ENCODE results near the gene ITPK1.

Gene ITPK1

DNA sequence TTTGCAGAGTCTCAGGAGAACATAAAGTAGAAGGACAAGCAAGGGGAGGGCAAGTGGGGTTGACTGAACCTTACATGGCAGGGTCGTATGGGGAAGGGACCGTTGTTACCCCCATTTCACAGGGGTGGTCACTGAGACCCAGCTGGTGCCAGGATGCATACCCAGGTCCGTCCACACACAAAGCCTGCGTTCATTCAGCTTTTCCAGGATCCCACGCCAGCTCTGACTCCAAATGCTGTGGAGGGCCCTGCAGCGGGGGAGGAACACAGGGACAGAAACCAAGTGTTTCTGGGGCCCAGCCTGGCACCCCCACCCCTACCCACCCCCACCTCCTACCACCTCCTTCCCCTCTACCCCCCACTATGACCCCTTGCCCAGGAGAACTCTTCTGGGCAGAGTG lies 209.3 kb downstream of the ITPK1 start:
- Histone ChIP-seq H3K4me3 (ENCODE audit: low read length) (no peak overlapping the region), H4K20me1 (ENCODE audit: insufficient read depth, low read length) (no peaks in the 10 kb centered on the region), H3K27ac (ENCODE audit: low read length) (no peak overlapping the region), H3K27me3 (ENCODE audit: low read depth, low read length) (no peaks in the 10 kb centered on the region), H3K36me3 (replicated peaks; ENCODE audit: low read depth, low read length) (no peaks in the 10 kb centered on the region), H3K9ac (ENCODE audit: low read length) (no peak overlapping the region), H3K79me2 (ENCODE audit: low read length) (no peaks in the 10 kb centered on the region), H3K4me2 (ENCODE audit: low read length) (no peak overlapping the region), H3K9me3 (ENCODE audit: insufficient read depth, low read length) (no peaks in the 10 kb centered on the region), H2AFZ (ENCODE audit: low read depth, low read length) (no peak overlapping the region), H3K4me1 (ENCODE audit: low read length) (no peaks in the 10 kb centered on the region)
- TF ChIP-seq EZH2phosphoT487 (IDR thresholded peaks at IDR 0.05; ENCODE audit: low read depth): no peak
- TF ChIP-seq, protein P1, sequence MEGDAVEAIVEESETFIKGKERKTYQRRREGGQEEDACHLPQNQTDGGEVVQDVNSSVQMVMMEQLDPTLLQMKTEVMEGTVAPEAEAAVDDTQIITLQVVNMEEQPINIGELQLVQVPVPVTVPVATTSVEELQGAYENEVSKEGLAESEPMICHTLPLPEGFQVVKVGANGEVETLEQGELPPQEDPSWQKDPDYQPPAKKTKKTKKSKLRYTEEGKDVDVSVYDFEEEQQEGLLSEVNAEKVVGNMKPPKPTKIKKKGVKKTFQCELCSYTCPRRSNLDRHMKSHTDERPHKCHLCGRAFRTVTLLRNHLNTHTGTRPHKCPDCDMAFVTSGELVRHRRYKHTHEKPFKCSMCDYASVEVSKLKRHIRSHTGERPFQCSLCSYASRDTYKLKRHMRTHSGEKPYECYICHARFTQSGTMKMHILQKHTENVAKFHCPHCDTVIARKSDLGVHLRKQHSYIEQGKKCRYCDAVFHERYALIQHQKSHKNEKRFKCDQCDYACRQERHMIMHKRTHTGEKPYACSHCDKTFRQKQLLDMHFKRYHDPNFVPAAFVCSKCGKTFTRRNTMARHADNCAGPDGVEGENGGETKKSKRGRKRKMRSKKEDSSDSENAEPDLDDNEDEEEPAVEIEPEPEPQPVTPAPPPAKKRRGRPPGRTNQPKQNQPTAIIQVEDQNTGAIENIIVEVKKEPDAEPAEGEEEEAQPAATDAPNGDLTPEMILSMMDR (IDR thresholded peaks at IDR 0.05; ENCODE audit: low read depth, low read length): no peak

DNA sequence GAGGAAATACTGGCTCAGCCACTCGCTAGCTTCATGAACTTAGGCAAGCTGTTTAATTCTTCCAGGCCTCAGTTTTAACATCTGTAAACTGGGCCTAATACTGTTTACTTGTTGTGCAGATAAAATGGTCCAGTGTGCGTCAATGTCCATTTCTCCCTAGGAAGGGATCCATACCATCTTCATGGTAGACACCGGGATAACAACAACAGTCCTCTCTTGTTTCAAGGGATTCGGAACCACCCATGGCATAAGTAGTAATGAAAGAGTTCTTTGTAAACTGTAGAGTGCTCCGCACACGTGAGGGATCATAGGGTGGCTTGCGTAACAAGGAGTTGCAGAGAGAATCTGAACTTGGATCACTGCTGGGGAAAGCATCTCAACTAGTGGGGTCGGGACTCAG lies 210.1 kb downstream of the ITPK1 start:
- TF ChIP-seq, protein P1 (IDR thresholded peaks at IDR 0.05; ENCODE audit: low read depth, low read length): no peak
- no peaks in the 10 kb centered on the region for H3K9me3 ChIP-seq (ENCODE audit: insufficient read depth, low read length)
- no peak overlapping the region for H2AFZ ChIP-seq (ENCODE audit: low read depth, low read length)
- H3K36me3 ChIP-seq (replicated peaks; ENCODE audit: low read depth, low read length): no peaks in the 10 kb centered on the region
- no peaks in the 10 kb centered on the region for H3K27me3 ChIP-seq (ENCODE audit: low read depth, low read length)
- no peaks in the 10 kb centered on the region for H3K4me1 ChIP-seq (ENCODE audit: low read length)
- H3K4me3 ChIP-seq (ENCODE audit: low read length): no peak overlapping the region
- no peaks in the 10 kb centered on the region for H4K20me1 ChIP-seq (ENCODE audit: insufficient read depth, low read length)
- H3K79me2 ChIP-seq (ENCODE audit: low read length): no peaks in the 10 kb centered on the region
- no peak overlapping the region for H3K4me2 ChIP-seq (ENCODE audit: low read length)
- H3K9ac ChIP-seq (ENCODE audit: low read length): no peak overlapping the region
- no peak overlapping the region for H3K27ac ChIP-seq (ENCODE audit: low read length)

DNA sequence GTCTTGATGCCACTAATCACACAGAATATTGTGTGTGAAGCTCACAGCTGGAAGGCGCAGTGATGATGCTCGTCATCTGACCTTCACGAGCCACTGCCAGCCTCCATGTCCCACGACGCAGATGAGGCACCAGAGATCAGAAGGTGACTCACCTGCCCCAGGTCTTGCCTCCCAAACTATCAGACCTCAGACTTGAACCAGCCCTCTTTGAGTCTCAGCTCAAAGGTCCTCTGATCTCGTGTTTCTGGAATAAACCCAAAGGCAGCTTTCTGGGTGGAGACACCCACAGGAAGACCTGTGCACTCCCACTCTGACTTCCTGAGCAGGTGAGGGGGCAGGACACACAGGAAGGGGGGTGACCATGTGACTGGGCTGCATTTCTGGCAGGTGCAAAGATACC lies 212.4 kb downstream of the ITPK1 start:
- Histone ChIP-seq H3K4me1 (ENCODE audit: low read length) (no peaks in the 10 kb centered on the region), H3K27me3 (ENCODE audit: low read depth, low read length) (no peaks in the 10 kb centered on the region)

DNA sequence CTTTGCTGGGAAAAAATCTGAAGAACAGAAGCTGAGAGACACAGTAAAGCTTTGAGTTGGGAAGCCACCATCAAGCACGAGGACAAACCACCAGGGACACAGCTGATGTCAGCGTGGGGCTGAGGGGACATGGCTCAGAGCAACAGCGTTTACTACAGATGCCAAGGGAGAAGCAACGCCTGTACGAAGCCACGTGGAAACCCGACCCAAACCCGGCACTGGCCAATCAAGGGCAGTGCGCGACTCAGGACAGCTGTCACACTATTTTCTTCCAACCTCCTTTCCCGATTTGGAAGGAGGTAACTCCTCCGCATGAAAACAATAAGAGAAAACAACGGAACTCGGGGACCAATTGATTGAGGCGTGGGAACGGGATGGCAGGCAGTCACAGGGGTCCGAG lies 213.0 kb downstream of the ITPK1 start:
- H3K4me2 ChIP-seq (ENCODE audit: low read length): no peak overlapping the region
- TF ChIP-seq EZH2phosphoT487 (IDR thresholded peaks at IDR 0.05; ENCODE audit: low read depth): no peak
- TF ChIP-seq, protein P1 (IDR thresholded peaks at IDR 0.05; ENCODE audit: low read depth, low read length): no peak

More for the DNA sequence above, 212.4 kb downstream of the ITPK1 start:
- H4K20me1 ChIP-seq (ENCODE audit: insufficient read depth, low read length): no peaks in the 10 kb centered on the region
- H3K4me3 ChIP-seq (ENCODE audit: low read length): no peak overlapping the region
- H2AFZ ChIP-seq (ENCODE audit: low read depth, low read length): no peak overlapping the region
- no peak overlapping the region for H3K27ac ChIP-seq (ENCODE audit: low read length)
- TF ChIP-seq EZH2phosphoT487 (IDR thresholded peaks at IDR 0.05; ENCODE audit: low read depth): no peak
- TF ChIP-seq, protein P1 (IDR thresholded peaks at IDR 0.05; ENCODE audit: low read depth, low read length): no peak
- no peaks in the 10 kb centered on the region for H3K9me3 ChIP-seq (ENCODE audit: insufficient read depth, low read length)
- H3K79me2 ChIP-seq (ENCODE audit: low read length): no peaks in the 10 kb centered on the region
- no peak overlapping the region for H3K9ac ChIP-seq (ENCODE audit: low read length)
- H3K4me2 ChIP-seq (ENCODE audit: low read length): no peak overlapping the region
- H3K36me3 ChIP-seq (replicated peaks; ENCODE audit: low read depth, low read length): no peaks in the 10 kb centered on the region

More for the DNA sequence above, 213.0 kb downstream of the ITPK1 start:
- Histone ChIP-seq H3K4me3 (ENCODE audit: low read length) (no peak overlapping the region), H3K27ac (ENCODE audit: low read length) (no peak overlapping the region), H3K4me1 (ENCODE audit: low read length) (no peaks in the 10 kb centered on the region), H2AFZ (ENCODE audit: low read depth, low read length) (no peak overlapping the region), H4K20me1 (ENCODE audit: insufficient read depth, low read length) (no peaks in the 10 kb centered on the region), H3K9me3 (ENCODE audit: insufficient read depth, low read length) (no peaks in the 10 kb centered on the region), H3K79me2 (ENCODE audit: low read length) (no peaks in the 10 kb centered on the region), H3K9ac (ENCODE audit: low read length) (no peak overlapping the region), H3K36me3 (replicated peaks; ENCODE audit: low read depth, low read length) (no peaks in the 10 kb centered on the region), H3K27me3 (ENCODE audit: low read depth, low read length) (no peaks in the 10 kb centered on the region)
